Parietal lobe (tissue), 1 donor: Measurements from ENCODE around the gene STK11. TPM values are rescaled to one million over a fixed set of nuclear protein-coding genes. Genes with fewer than 3 reads are reported as not detected.

Source experiments
- total RNA-seq: library from RNA; depleted of rRNA; stranded (reverse); fragments of >200 nt; gene quantifications from one replicate; pipeline ENCODE4 v1.2.3, GENCODE V29; 2014

The STK11 gene
- 43.2 TPM for total RNA-seq

GRCh38 chr19:1205114-1206099 lies at the start of gene STK11:
STK11 (plus strand) TSS chr19:1205778; CDS start chr19:1206914, 1,136 bp downstream.

GRCh38 chr19:1173845-1174809 lies 31.5 kb upstream of the STK11 start, which contains the start of gene SBNO2:
SBNO2 (minus strand) TSS chr19:1174268; CDS start chr19:1154276, 19,992 bp downstream.

GRCh38 chr19:1237754-1238368 lies 32.3 kb downstream of the STK11 start, which contains the start of gene CBARP:
CBARP (minus strand) TSS chr19:1238005; CDS start chr19:1236100, 1,905 bp downstream.

GRCh38 chr19:1241417-1242095 lies 36.0 kb downstream of the STK11 start, which contains the start of gene ATP5F1D:
ATP5F1D (plus strand) TSS chr19:1241751; CDS start chr19:1241851, 100 bp downstream.

GRCh38 chr19:1248139-1248785 lies 42.7 kb downstream of the STK11 start, which contains the start of gene MIDN:
MIDN (plus strand) TSS chr19:1248583; CDS start chr19:1250297, 1,714 bp downstream.

GRCh38 chr19:1269065-1269477 lies 63.5 kb downstream of the STK11 start, which contains the start of gene CIRBP:
CIRBP (plus strand) TSS chr19:1269332; CDS start chr19:1270934, 1,602 bp downstream.

GRCh38 chr19:1275260-1275975 lies 69.8 kb downstream of the STK11 start, which contains the start of gene FAM174C:
FAM174C (plus strand) TSS chr19:1275530; CDS start chr19:1275550, 20 bp downstream.

Other genes with a start within 250 kb of the STK11 start
- gene WDR18, start 221.4 kb upstream of the STK11 start, total RNA-seq: 36.0 TPM
- not detected for gene GRIN3B, start 205.4 kb upstream of the STK11 start, total RNA-seq
- 59.8 TPM for gene TMEM259, start 184.7 kb upstream of the STK11 start, total RNA-seq
- not detected for gene RNU6-2, start 184.3 kb upstream of the STK11 start, total RNA-seq
- gene CNN2, start 179.2 kb upstream of the STK11 start, total RNA-seq: 6.3 TPM
- gene ABCA7, start 165.7 kb upstream of the STK11 start, total RNA-seq: 4.4 TPM
- gene ARHGAP45, start 138.6 kb upstream of the STK11 start, total RNA-seq: 2.8 TPM
- gene POLR2E, start 110.4 kb upstream of the STK11 start, total RNA-seq: 37.6 TPM
- gene GPX4, start 101.8 kb upstream of the STK11 start, total RNA-seq: 107 TPM
- 8.1 TPM for gene SBNO2, start 31.5 kb upstream of the STK11 start, total RNA-seq
- gene CBARP, start 32.2 kb downstream of the STK11 start, total RNA-seq: 15.3 TPM
- gene ATP5F1D, start 36.0 kb downstream of the STK11 start, total RNA-seq: 15.7 TPM
- 24.4 TPM for gene MIDN, start 42.8 kb downstream of the STK11 start, total RNA-seq
- 380 TPM for gene CIRBP, start 63.6 kb downstream of the STK11 start, total RNA-seq
- 8.1 TPM for gene FAM174C, start 69.8 kb downstream of the STK11 start, total RNA-seq
- 7.5 TPM for gene EFNA2, start 80.1 kb downstream of the STK11 start, total RNA-seq
- gene NDUFS7, start 178.1 kb downstream of the STK11 start, total RNA-seq: 36.6 TPM
- 15.0 TPM for gene GAMT, start 195.8 kb downstream of the STK11 start, total RNA-seq
- gene DAZAP1, start 201.8 kb downstream of the STK11 start, total RNA-seq: 40.1 TPM
- 535 TPM for gene RPS15, start 232.6 kb downstream of the STK11 start, total RNA-seq
- 276 TPM for gene APC2, start 244.3 kb downstream of the STK11 start, total RNA-seq